ENCODE data around the gene SLC1A2.

Gene SLC1A2

DNA sequence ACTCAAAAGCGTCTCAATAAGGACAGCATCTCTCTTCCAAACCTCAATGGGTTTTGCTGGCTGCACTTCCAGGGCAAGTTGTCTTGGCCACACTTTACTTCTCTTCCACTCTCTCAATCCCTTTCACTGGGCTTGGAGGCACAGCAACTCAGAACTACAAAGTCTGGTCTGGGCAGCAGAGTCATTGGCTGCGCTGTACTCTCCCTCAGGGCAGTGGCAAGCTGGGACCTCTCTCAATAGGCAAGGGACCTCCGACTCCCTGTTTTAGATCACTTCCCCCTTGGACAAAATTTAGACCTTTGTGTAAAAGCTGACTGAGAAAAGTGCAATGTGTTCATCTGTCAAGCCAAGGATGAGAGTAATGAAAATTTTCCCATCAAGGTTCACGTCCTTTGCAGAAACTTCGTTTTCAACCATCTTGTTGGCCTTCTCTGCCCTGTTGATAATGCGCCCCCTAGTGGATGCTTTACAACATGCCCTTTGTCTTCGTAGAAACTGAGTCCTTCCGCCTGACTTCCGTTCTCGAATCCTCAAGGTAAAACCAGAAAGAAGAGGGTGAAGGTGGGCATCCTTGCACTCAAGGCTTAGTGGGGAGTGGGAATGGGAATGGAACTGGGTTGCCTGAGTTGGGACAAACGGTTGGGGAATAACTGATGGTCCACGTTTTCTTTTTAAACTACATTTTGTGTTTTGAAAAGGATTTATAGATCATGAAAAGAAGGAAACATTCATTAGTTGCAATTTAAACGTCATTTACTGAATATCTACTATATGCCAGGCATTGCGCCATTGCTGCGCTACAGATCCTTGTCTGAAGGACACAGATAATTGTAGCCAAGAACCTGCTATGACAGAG is 181.3 kb downstream of the SLC1A2 start (continued):
- no peak for TF ChIP-seq TSHZ2 (CRISPR knock-in tag; IDR thresholded peaks at IDR 0.05)
- TF ChIP-seq, protein P1, sequence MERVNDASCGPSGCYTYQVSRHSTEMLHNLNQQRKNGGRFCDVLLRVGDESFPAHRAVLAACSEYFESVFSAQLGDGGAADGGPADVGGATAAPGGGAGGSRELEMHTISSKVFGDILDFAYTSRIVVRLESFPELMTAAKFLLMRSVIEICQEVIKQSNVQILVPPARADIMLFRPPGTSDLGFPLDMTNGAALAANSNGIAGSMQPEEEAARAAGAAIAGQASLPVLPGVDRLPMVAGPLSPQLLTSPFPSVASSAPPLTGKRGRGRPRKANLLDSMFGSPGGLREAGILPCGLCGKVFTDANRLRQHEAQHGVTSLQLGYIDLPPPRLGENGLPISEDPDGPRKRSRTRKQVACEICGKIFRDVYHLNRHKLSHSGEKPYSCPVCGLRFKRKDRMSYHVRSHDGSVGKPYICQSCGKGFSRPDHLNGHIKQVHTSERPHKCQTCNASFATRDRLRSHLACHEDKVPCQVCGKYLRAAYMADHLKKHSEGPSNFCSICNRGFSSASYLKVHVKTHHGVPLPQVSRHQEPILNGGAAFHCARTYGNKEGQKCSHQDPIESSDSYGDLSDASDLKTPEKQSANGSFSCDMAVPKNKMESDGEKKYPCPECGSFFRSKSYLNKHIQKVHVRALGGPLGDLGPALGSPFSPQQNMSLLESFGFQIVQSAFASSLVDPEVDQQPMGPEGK (CRISPR knock-in tag; IDR thresholded peaks at IDR 0.05; ENCODE audit: borderline replicate concordance): no peak
- TF ChIP-seq SNAI2 (CRISPR knock-in tag; IDR thresholded peaks at IDR 0.05): no peak
- TF ChIP-seq ZC3H10 (CRISPR knock-in tag; IDR thresholded peaks at IDR 0.05): no peak
- TF ChIP-seq ZFP3 (CRISPR knock-in tag; IDR thresholded peaks at IDR 0.05): no peak
- TF ChIP-seq CSRNP3 (CRISPR knock-in tag; IDR thresholded peaks at IDR 0.05): no peak

DNA sequence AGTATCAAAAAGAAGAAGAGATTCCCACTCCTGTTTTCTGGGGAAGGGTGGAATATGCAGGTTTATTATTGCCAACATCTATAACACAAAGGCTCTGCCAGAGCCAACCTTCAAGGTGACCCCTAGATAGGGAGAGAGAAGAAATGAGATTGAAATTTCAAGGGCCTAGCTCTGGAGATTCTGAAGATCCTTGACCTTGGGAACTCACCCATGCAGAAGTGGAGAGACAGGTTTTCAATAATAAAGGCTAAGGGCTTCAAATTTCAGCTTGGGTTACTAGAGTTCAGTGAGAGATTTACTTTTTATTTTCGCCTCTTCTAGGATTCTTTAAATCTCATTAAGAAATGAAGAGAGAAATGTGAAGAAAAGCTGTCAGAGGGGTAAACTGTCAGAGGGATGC is 182.0 kb downstream of the SLC1A2 start:
- TF ChIP-seq CSRNP3 (CRISPR knock-in tag; IDR thresholded peaks at IDR 0.05) (no peak), CSDC2 (CRISPR knock-in tag; IDR thresholded peaks at IDR 0.05) (no peak), ZFP30 (CRISPR knock-in tag; IDR thresholded peaks at IDR 0.05) (no peak), ESRRG (CRISPR knock-in tag; IDR thresholded peaks at IDR 0.05) (no peak), ZNF8 (CRISPR knock-in tag; IDR thresholded peaks at IDR 0.05) (no peak), RARB (CRISPR knock-in tag; IDR thresholded peaks at IDR 0.05) (no peak), OSR1 (CRISPR knock-in tag; IDR thresholded peaks at IDR 0.05) (no peak), ZNF70 (CRISPR knock-in tag; IDR thresholded peaks at IDR 0.05) (no peak), ZC3H10 (CRISPR knock-in tag; IDR thresholded peaks at IDR 0.05) (no peak), PPARA (CRISPR knock-in tag; IDR thresholded peaks at IDR 0.05; ENCODE audit: borderline replicate concordance) (no peak), TCF4 (CRISPR knock-in tag; IDR thresholded peaks at IDR 0.05; ENCODE audit: borderline replicate concordance) (no peak), ZFP3 (CRISPR knock-in tag; IDR thresholded peaks at IDR 0.05) (no peak), TSHZ2 (CRISPR knock-in tag; IDR thresholded peaks at IDR 0.05) (no peak)
- TF ChIP-seq, protein P1 (CRISPR knock-in tag; IDR thresholded peaks at IDR 0.05; ENCODE audit: borderline replicate concordance): no peak
- no peak for ATAC-seq

GRCh38 chr11:35236667-35237003 is 182.7 kb downstream of the SLC1A2 start:
- ATAC-seq: no peak
- no peak for TF ChIP-seq OSR1 (CRISPR knock-in tag; IDR thresholded peaks at IDR 0.05)
- no peak for TF ChIP-seq POU6F1 (CRISPR knock-in tag; IDR thresholded peaks at IDR 0.05; ENCODE audit: borderline replicate concordance, low read depth)
- TF ChIP-seq TSHZ2 (CRISPR knock-in tag; IDR thresholded peaks at IDR 0.05): no peak
- no peak for TF ChIP-seq SNAI2 (CRISPR knock-in tag; IDR thresholded peaks at IDR 0.05)

All from SK-N-SH treated with all-trans-retinoic acid at 6 μM for 48 hours (cell line).